CD4-positive, alpha-beta T cell treated with Interleukin-21 for 1 hour (primary cell): Measurements from ENCODE around the gene LBHD1.

Experiments used
- DNase-seq: peaks from one replicate; pipeline ENCODE4 v3.0.0-alpha.2; 2020

LBHD1 gene

DNA sequence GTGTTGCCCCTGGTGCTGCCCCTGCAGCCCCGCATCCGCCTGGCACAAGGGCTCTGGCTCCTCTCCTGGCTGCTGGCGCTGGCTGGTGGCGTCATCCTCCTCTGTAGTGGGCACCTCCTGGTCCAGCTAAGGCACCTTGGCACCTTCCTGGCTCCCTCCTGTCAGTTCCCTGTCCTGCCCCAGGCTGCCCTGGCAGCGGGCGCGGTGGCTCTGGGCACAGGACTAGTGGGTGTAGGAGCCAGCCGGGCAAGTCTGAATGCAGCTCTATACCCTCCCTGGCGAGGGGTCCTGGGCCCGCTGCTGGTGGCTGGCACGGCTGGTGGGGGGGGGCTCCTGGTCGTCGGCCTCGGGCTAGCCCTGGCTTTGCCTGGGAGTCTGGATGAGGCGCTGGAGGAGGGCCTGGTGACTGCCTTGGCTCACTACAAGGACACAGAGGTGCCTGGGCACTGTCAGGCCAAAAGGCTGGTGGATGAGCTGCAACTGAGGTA is 58.7 kb downstream of the LBHD1 start:
- DNase-seq = no peak
